ENCODE results near the gene HDAC4. TPM values are rescaled to one million over a fixed set of nuclear protein-coding genes. Genes with fewer than 3 reads are reported as not detected.

Gene HDAC4
- total RNA-seq, 4 donors from 2014 or later, result 21.6 to 72.7 (median 35.2) TPM

DNA sequence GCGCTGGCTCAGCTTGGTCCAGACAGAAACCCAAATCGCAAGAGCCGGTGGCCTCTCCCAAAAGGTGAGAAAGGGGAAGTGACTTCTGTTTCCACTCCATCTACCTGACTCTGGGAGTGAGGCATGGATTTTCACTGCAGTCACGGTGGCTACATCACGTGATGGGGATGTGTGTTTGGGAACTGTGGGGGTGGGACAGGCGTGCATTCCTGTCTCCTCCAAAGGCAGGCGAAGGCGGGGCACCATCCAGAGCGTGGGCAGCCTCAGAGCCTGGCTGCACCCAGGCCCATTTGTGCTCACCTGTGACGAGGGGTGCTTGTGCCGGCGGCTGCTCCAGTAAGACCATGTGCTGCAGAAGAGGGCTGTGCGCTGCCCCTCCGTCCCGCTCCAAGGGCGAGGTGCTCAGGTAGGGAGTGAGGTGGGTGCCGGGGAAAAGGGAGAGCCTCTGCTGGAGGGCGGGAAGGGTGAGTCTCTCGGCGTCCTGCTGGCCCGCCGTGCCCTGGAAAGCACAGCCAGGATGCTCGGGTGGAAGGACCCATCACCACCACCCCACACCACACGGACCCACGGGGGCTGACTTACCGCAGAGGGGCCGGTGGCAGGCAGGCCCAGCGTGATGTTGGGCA, 266.8 kb downstream of the HDAC4 start:
- intact Hi-C loops (cut with DNase I), result no loop called here
- peaks cover 12 to 100% (median 26%) of the 10 kb centered on the region in 3 donors for H3K36me3 ChIP-seq

DNA sequence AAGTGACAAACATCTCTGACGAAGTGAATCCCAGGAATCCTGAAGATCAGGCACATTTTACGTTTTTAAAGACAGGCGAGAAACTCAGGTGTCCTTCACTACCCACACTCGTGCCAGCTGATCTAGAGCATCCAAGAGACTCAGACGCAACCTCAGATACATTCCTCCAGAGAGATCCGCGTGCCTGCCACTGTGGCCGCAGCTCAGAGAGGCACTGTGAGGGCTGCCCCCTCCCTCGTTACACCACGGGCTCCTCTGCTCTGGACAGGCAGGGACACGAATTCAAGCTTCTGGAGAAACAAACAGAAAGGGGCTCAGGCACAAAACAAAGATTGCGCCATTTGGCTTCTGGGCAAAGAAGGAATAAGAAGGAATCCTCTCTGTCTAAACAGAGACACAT, 268.0 kb downstream of the HDAC4 start:
- peaks cover 10 to 100% (median 26%) of the 10 kb centered on the region in 3 donors for H3K36me3 ChIP-seq
- no peaks in the 10 kb centered on the region for H3K9me3 ChIP-seq
- no peak for TF ChIP-seq POLR2A (IDR thresholded peaks at IDR 0.05)
- TF ChIP-seq, protein P1, sequence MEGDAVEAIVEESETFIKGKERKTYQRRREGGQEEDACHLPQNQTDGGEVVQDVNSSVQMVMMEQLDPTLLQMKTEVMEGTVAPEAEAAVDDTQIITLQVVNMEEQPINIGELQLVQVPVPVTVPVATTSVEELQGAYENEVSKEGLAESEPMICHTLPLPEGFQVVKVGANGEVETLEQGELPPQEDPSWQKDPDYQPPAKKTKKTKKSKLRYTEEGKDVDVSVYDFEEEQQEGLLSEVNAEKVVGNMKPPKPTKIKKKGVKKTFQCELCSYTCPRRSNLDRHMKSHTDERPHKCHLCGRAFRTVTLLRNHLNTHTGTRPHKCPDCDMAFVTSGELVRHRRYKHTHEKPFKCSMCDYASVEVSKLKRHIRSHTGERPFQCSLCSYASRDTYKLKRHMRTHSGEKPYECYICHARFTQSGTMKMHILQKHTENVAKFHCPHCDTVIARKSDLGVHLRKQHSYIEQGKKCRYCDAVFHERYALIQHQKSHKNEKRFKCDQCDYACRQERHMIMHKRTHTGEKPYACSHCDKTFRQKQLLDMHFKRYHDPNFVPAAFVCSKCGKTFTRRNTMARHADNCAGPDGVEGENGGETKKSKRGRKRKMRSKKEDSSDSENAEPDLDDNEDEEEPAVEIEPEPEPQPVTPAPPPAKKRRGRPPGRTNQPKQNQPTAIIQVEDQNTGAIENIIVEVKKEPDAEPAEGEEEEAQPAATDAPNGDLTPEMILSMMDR (IDR thresholded peaks at IDR 0.05), result no peak
- no peaks in the 10 kb centered on the region for H3K27me3 ChIP-seq
- H3K4me3 ChIP-seq, result no peak overlapping the region
- WGBS, 2 donors, result 87 to 88% methylated on average over 10 to 12 of the region's 12 CpGs
- intact Hi-C loops (cut with DNase I), result no loop called here
- H3K27ac ChIP-seq, result no peak overlapping the region
- DNase-seq, result no peak
- H3K4me1 ChIP-seq, result no peaks in the 10 kb centered on the region

More for the DNA sequence above, 266.8 kb downstream of the HDAC4 start:
- DNase-seq, result no peak
- Histone ChIP-seq H3K9me3 (no peaks in the 10 kb centered on the region), H3K27ac (no peak overlapping the region), H3K4me3 (no peak overlapping the region), H3K27me3 (no peaks in the 10 kb centered on the region), H3K4me1 (no peaks in the 10 kb centered on the region)
- TF ChIP-seq, protein P1 (IDR thresholded peaks at IDR 0.05), result no peak
- no peak for TF ChIP-seq POLR2A (IDR thresholded peaks at IDR 0.05)
- 90 to 92% methylated on average over 12 to 14 of the region's 28 CpGs for WGBS, 2 donors

DNA sequence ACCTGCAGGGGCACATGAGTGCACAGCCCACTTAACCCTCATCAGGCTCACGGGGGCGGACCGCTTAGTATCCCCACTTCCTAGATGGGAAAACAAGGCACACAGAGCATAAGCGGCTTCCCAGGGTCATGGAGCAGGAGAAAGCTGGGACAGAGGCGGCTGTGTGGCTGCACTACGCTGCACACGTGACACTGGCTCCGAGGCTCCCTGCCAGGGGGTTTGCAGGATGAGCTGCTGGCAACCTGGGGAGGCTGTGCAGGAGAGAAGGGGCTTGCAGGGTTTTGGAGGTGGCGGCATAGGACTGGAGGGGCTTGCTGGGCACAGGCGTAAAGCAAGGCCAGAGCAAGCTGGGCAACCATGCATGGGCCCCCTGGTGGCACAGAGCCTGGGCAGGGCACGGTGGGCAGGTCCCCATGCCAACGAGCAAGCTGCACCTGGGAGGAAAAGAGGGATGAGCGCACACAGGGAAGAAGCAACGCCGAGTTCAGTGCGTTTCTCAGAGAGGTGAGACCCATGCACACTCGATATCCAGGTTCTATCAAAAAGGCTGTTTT, 268.6 kb downstream of the HDAC4 start:
- H3K27ac ChIP-seq, result no peak overlapping the region
- intact Hi-C loops (cut with DNase I), result no loop called here
- H3K27me3 ChIP-seq, result no peaks in the 10 kb centered on the region
- H3K4me3 ChIP-seq, result no peak overlapping the region
- DNase-seq, result no peak
- WGBS, 2 donors, result 88 to 90% methylated on average over 13 to 14 of the region's 17 CpGs
- TF ChIP-seq, protein P1 (IDR thresholded peaks at IDR 0.05), result no peak
- no peak for TF ChIP-seq POLR2A (IDR thresholded peaks at IDR 0.05)
- no peaks in the 10 kb centered on the region for H3K4me1 ChIP-seq
- H3K36me3 ChIP-seq, result peaks cover 10 to 100% (median 23%) of the 10 kb centered on the region in 3 donors
- H3K9me3 ChIP-seq, result no peaks in the 10 kb centered on the region

DNA sequence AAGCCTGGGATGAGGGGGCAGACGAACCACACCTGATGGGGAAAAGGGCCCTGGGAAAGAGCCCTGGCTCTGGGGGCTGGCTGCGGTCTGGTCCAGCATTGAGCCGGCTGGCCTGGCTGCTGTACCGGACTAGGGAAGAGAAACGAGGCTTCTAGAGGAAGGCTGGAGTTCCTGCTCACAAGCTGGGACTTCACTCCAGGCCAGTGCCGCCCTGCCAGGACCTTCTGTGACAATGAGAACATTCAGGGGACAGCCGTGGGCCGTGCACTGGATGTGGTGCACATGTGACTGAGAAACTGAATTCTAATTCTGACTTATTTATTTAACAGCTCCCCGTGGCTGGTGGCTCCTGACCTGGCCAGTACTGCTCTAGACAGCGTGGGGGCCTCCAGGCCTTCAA, 269.3 kb downstream of the HDAC4 start:
- intact Hi-C loops (cut with DNase I), result no loop called here
- H3K36me3 ChIP-seq, result peaks cover 10 to 100% (median 23%) of the 10 kb centered on the region in 3 donors
- DNase-seq, result no peak

DNA sequence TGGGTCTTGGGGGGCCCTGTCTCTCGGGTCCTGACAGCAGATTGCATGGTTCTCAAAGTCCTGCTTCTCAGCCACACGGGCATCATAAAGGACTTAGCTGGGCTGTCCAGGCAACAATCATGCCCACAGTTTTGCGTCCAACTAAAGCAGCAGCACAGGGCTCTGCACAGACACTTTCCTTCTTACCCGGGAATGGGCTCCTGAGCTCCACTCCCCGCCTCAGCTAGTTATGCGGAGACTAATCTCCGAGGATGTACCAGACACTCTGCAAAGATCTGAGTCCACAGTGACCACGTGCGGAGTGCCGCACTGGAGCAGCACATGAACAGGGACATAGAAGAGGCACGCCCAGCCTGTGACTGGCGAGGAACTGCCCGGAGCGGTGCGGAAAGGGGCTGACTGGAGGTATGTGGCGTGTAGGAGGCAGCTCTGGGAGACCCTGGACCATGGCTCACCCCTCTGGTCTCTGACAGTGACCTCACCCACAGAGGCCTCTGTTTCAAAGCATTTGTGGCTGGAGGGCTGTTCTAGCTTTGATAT, 270.0 kb downstream of the HDAC4 start:
- H3K9me3 ChIP-seq, result no peaks in the 10 kb centered on the region
- TF ChIP-seq, protein P1 (IDR thresholded peaks at IDR 0.05), result no peak
- TF ChIP-seq POLR2A (IDR thresholded peaks at IDR 0.05), result no peak
- no peaks in the 10 kb centered on the region for H3K27me3 ChIP-seq
- no peak for DNase-seq
- no peak overlapping the region for H3K4me3 ChIP-seq
- intact Hi-C loops (cut with DNase I), result no loop called here
- peaks cover 17 to 100% (median 24%) of the 10 kb centered on the region in 3 donors for H3K36me3 ChIP-seq
- no peak overlapping the region for H3K27ac ChIP-seq
- 97% methylated on average over 11 to 15 of the region's 16 CpGs for WGBS, 2 donors
- no peaks in the 10 kb centered on the region for H3K4me1 ChIP-seq

More for the DNA sequence above, 269.3 kb downstream of the HDAC4 start:
- 88 to 96% methylated on average over 5 to 9 of the region's 10 CpGs for WGBS, 2 donors
- no peak for TF ChIP-seq POLR2A (IDR thresholded peaks at IDR 0.05)
- TF ChIP-seq, protein P1 (IDR thresholded peaks at IDR 0.05), result no peak
- Histone ChIP-seq H3K9me3 (no peaks in the 10 kb centered on the region), H3K27me3 (no peaks in the 10 kb centered on the region), H3K4me3 (no peak overlapping the region), H3K4me1 (no peaks in the 10 kb centered on the region), H3K27ac (no peak overlapping the region)
